ENCODE data around the gene LRIG1. TPM values are rescaled to one million over a fixed set of nuclear protein-coding genes. Genes with fewer than 3 reads are reported as not detected.
"Not testable (repeated sequence)": the region's sequence is repeated elsewhere in the genome, so short reads cannot be mapped to it uniquely, and the experiment has no call there.

LRIG1 gene
- total RNA-seq, 1 donor from 2014 or later: 64.1 TPM

DNA sequence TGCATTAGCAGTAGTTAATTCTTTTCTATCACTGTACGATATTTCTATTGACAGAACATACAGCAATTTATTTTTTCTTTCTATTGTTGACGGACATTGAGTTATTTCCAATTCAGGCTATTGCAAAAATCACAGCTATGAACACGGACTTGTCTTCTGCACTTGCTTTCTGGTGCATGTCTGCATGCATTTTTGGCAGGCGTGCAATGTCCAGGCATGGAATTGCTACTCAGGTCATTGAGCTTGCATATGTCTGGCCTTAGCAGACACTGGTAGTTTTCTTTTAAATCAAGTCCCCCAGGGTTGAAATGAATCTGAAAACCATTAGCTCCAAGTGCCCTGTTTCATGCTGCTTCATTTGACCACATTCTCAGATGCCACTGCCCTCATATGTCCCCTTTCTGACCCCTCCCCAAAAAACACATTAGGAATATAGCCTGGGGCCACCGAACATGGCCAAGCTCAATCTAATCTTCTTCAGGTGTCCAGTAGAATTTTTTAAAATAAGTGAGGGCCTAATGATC lies 72.8 kb downstream of the LRIG1 start:
- intact Hi-C loops (cut with micrococcal nuclease): no loop called here

DNA sequence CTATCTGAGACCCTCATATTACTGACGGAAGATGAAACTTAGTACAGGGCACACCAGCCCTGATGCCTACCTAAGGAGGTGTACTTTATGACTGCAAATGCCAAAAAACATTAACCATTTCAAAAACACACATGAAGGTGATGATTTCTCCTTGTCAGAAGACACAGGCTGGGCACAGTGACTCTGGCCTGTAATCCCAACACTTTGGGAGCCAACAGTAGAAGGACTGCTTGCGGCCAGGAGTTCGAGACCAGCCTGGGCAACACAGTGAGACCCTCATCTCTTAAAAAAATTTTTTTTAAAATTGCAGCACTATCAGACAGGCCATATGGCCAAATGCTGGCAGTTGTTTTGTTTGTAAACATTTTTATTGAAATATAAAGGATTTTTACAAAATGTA lies 73.5 kb downstream of the LRIG1 start:
- intact Hi-C loops (cut with micrococcal nuclease): no loop called here

DNA sequence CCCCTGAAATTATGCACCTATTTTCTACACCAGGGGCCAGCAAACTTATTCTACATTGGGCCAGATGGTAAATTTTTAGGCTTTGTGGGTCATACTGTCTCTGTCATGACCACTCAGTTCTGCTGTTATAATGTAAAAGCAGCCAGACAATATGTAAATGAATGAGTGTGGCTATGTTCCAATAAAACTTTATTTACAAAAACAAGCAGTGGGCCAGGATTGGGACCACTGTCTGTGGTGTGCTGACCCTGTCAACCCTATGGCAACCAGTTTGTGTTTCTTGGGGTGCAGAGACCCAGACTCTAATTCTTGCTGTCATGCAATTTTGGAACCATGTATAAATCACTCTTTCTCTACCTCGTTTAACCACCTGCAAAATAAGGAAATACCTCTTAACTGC lies 74.7 kb downstream of the LRIG1 start:
- intact Hi-C loops (cut with micrococcal nuclease): no loop called here

DNA sequence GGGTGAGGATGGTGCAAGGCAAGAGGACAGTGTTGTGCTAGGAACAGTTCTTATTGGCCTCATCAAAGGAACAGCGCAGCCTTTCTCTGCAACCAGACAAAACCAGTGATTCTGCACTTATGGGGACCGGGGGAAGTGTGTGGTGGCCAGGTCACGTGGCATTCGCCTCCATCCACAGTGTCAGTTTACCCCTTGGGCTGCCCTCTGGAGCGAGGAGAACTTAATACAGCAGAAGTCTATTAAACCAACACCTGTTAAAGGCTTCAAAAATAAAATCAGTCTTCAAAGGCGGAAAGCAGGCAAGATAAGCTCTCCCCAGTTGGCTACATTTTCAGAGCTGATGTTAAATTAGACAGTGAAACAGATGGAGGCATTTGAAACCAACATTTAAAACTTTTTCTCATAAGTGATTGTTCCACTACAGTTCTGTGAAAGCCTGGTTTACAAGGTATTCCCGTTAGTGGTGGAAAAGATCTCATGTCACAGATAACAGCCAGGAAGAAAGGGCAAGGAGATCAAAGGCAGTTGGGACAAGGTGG lies 75.2 kb downstream of the LRIG1 start:
- intact Hi-C loops (cut with micrococcal nuclease): no loop called here

DNA sequence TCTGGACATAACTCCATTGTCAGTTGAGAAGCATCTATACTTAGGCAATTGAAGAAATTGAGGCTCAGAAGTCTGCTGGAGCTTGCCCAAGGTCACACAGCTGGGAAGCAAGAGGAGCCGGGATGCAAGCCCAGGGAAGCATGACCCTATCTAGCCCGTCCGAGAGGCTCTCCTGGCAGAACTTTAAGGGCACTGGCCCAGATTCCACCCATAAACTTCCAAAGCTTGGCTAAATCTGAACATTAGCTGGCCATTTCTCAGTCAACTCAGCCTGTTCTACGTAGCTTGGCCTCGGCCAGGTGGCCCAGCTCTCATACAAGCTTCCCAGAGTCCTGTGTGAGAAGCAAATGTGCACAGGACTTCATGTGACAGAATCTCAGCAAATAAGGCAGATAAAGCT lies 75.8 kb downstream of the LRIG1 start:
- intact Hi-C loops (cut with micrococcal nuclease): no loop called here

DNA sequence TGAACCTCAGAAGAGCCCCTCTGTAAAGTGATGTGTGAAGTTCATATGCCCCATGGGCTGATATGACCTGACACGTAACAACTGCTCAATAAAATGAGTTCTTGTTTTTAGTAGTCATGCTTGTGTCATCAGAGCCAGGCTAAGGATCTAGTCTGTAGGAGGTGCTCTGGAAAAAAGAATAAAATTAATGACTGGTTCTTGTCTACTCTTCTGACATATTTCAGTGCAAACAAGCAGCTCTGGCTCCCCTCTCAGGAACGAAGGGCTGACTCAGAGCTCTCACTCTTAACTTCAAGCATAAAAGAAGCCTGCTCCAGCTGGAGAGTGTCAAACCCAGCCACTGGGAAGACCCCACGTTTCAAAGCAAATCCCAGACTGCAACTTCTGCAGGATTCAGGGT lies 77.0 kb downstream of the LRIG1 start:
- intact Hi-C loops (cut with micrococcal nuclease): no loop called here

DNA sequence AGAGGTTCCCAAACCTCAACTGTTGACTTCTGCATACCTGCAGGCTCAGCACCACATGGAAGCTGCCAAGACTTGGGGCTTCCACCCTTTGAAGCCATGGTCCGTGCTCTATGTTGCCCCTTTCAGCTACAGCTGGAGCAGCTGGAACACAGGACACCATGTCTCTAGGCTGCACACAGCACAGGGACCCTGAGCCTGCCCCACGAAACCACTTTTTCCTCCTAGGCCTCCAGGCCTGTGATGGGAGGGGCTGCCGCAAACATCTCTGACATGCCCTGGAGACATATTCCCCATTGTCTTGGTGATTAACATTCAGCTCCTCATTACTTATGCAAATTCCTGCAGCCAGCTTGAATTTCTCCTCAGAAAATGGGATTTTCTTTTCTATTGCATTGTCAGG lies 78.9 kb downstream of the LRIG1 start:
- intact Hi-C loops (cut with micrococcal nuclease): not testable (repeated sequence)

DNA sequence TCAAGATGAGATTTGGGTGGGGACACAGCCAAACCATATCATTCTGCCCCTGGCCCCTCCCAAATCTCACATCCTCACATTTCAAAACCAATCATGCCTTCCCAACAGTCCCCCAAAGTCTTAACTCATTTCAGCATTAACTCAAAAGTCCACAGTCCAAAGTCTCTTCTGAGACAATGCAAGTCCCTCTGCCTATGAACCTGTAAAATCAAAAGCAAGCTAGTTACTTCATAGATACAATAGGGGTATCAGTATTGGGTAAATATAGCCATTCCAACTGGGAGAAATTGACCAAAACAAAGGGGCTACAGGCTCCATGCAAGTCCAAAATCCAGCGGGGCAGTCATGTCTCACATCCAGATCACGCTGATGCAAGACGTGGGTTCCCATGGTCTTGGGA lies 79.7 kb downstream of the LRIG1 start:
- intact Hi-C loops (cut with micrococcal nuclease): not testable (repeated sequence)

DNA sequence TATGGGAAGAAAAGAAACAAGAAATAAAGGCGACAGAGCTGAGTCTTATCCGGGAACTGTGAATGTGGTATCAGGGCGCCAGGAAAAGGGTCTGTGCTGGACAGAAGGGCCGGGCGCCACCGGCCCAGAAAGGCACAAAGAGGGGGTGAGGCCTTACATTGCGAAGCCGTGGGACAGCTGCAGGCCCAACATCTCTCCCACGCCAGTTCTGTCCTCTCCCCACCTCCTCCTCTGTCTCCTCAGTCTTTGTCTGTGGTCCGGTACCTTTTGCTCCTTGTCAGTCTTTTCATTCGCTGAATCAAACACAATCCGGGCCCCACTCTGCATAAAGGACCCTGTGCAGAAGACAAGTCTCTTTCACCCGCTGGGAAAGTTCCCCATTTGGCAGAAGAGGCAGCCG lies 81.8 kb downstream of the LRIG1 start:
- intact Hi-C loops (cut with micrococcal nuclease): loop anchor here (5.0 kb wide), 1 partner anchor 218 kb away; no protein-coding TSS in a partner anchor

DNA sequence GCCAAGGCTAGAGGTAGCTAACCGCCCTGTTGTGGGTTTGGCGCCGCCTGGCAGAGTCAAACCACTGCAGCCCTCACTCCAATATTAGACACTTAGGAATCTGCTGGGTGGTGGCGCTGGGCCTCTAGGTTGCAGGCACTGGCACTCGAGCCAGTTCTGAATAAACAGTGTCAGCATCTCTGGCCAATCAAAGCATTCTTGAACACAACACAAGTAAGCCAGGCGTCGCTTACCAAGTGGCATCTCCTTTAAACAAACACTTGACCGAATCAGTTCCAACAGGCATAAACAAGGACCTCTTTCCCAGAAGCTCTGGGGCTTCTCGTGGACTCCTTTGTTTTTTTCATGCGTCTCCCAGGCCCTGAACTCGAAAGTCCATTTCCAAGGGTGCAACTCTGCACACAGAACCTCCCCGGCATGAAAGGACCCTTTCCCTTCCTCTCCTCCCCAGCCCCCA lies 82.3 kb downstream of the LRIG1 start:
- intact Hi-C loops (cut with micrococcal nuclease): loop anchor here (5.0 kb wide), 1 partner anchor 219 kb away; no protein-coding TSS in a partner anchor

DNA sequence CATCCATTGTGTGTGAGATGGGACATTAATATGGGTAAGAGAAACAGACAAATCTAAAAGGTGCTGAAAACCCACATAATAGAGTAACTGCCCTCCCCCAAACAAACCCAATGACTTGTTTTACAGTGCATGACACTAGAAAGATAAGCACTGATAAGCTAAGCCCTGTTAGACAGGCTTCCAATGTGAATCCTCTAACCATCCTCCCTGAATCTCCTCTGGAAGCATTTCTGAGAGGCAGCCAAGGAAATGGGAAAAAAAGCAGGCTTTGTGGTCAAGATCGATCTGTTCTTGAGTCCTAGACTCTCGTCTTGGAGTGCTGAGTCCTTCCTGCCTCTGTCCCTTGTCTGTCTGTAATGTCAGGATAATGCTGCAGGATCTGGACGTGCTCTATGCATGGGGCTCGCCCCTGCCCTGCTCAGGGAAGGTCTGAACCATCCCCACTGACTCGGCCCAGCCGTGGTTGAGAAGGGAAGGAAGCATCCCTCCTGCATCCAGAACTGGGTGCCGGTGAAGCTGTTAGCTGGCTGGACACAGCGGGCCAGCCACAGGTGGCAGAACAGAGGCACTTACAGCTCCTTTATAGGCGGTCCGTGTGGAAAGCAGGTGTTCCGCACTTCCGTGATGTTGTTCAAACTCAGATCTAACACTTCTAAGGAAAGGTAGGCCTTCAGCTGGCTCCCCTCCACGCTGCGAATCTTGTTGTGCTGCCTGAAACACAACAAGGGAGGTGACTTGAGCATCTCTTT lies 84.1 kb downstream of the LRIG1 start:
- intact Hi-C loops (cut with micrococcal nuclease): loop anchor here (5.0 kb wide), 1 partner anchor 221 kb away; no protein-coding TSS in a partner anchor

DNA sequence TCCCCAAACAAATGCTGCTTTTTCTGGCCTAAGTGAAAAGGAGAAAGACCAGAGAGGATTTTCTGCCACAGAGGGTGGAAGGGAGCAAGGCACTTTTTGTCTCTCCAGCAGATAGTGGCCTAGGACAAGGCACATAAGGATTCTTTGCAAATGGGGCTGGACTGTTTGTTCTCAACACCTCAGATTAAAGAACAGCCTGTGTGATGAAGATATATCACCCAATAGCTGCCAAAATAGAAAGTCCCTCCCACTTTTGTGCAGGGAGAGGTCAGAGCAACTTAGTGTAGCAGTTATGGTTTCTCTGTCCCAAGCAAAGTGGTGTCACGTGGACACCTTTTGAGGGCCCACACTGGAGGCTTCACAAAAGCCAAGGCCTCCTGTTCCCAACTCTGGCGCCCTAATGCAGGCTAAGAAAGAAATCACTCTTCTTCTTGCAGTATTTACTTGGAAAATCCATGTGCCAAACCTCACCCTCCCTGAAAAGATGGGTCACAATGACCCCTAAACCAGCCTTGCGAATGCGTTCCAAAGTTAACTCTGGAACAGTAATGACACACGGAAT lies 84.9 kb downstream of the LRIG1 start:
- intact Hi-C loops (cut with micrococcal nuclease): loop anchor here (5.0 kb wide), 1 partner anchor 221 kb away; no protein-coding TSS in a partner anchor

DNA sequence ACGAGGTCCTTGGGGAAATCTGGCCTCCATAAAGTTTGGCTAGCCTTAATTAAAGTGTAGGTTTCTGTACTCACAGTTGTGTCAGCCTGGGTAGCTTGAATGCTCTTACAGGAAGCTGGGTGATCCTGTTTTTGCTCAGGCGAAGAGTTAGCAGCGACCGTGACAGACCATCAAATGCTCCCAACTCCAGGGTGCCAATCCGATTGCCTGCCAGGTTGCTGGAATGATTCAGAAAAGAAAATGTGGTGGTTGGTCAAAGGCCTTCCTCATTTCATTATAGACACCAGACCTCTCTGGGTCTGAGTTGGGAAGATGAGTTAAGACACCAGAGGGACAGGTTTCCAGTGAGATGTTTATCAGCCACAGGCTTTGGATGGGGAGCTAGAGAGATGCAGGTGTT lies 86.0 kb downstream of the LRIG1 start:
- intact Hi-C loops (cut with micrococcal nuclease): loop anchor here (5.0 kb wide), 1 partner anchor 222 kb away; no protein-coding TSS in a partner anchor

DNA sequence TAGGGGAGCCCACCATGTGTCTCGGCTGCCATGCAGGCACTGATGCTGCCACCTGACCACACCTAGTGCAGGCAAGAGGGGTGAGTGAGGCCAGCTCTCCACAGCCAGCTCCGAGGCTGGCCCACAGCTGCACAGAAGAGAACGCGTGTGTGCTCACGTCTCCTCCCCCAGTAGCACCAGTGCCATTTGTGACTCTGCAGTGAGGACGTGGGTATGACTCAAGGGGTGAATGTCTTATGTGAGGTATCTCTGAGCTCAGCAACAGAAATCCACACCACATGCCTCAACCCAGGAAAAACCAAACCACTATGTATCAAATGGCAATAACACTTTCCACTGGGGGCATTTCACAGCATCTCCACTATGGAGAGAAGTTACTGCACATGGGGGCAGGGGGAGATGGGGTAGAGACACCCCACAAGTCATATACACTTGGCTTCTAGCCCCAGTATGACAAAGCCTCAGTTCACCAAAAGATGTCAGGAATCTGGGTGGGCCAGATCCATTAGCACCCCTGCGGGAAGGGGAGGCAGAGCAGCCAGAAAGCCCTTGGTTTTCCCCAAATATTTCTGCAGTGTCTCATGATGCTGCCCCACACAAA lies 87.6 kb downstream of the LRIG1 start:
- intact Hi-C loops (cut with micrococcal nuclease): no loop called here

DNA sequence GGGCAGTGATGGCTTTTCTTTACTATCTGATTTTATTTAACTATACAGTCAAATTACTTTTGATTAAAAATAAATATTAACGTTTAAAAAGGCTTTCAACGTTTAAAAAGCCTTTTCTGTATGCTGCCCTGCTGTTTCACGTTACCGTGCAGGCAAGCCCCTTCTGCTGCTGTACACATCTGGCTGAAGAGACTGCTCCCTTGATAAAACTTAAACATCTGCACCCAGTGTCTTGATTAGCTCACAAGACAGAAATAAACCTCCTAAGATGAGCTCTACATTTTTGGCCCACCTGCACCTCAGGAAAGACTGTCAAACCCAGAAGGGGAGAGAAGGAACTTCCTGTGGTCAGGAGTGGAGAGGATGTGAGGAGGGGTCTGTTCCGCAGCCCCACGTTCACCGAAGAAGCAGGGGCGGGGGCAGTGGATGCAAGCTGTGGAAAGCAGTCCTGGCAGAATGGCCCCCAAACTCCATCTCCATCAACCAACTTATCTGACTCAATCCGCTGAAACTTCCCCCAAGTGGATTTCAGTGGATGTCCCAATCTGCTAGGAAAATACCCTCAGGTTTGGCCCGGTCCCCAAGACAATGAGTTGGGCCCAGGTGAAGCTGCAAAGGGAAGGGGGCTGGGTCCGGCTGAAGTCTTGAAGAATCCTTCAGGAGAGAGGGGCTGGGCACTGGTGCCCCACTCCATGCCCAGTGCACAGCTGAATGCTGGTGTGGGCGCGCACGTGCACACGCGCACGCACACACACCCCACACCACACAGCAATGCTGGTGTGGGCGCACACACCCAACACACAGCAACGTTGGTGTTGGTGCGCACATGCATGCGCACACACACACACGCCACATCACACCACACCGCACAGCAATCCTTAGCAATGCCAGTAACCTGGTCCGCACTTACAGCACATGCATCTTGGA lies 88.6 kb downstream of the LRIG1 start:
- intact Hi-C loops (cut with micrococcal nuclease): no loop called here

DNA sequence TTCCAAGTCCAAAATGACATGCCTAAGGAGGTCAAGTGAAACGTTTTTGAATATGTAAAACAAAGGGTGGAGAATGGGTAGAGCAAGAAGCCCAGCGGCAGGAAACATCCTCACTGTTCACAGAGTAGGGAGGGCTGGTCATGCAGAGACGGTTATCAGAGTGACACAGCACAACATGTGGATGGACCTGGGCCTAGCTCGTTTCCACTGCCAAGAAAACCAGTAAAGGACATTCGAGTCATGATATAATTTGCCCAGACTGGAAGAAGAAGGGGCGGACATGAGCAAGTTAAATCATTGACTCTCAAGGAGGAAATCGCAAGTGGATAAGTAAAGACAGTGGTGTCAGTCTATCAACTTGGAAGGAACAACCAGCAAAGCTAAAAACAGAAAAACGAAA lies 89.3 kb downstream of the LRIG1 start:
- intact Hi-C loops (cut with micrococcal nuclease): no loop called here

DNA sequence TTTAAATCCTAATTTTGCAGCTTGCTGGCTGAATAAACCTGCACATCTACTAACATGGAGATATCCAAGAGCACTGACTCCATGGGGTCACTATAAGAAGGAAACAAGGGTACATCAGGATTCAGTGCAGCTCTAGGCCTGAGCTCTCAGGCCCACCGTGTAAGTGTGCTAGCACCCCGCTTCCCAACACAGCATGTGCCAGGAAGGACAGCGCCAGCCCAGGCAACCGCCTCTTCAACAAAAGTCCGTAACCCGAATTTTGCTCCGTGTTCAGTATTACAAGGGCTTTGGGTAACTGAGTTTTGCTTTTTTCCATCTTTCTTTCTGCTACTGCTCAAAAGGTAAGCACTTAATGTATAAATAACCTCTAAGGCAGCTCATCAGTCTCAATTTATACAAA lies 89.8 kb downstream of the LRIG1 start:
- intact Hi-C loops (cut with micrococcal nuclease): no loop called here

DNA sequence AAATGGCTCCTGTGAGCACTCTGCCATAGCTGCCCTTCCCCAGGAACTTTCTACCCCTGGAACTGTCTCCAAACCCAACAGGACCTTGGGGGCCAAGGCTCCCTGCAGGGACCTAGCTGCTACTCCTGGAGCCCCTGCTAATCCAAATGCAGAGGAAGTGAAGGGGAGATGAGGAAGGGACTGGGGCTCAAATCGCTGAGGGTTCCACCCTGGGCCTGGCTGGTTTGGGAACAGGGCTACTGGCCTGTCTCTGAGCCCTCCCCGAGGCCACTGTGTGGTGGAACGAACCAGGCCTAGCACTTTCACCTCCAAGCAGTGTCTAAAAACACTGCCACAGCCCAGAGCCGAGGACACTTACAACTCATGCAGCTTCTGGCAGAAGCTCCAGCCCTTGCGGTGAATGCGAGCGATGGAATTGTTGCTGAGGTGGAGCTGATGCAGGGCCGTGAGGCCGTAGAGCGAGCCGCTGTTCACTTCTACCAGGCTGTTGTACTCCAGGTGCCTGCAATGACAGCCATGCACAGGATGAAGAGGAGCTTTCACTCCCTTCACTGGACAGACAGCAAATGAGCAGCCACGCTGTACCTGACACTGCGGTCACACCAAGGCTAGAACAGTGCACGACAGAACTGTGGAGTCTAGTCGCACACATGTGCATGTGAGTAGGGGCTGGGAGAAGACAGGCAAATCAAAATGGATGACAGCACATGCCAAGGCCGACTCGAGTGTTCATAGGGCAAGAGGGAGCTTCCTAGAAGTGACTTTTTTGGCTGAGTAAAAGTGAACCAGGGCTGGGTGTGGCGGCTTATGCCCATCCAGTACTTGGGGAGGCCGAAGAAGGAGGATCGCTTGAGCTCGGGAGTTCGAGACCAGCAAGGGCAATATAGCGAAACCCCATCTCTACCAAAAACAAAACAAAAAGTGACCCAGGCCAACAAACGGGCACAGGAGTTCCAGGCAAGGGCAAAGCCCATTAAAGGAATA lies 90.8 kb downstream of the LRIG1 start:
- intact Hi-C loops (cut with micrococcal nuclease): no loop called here

DNA sequence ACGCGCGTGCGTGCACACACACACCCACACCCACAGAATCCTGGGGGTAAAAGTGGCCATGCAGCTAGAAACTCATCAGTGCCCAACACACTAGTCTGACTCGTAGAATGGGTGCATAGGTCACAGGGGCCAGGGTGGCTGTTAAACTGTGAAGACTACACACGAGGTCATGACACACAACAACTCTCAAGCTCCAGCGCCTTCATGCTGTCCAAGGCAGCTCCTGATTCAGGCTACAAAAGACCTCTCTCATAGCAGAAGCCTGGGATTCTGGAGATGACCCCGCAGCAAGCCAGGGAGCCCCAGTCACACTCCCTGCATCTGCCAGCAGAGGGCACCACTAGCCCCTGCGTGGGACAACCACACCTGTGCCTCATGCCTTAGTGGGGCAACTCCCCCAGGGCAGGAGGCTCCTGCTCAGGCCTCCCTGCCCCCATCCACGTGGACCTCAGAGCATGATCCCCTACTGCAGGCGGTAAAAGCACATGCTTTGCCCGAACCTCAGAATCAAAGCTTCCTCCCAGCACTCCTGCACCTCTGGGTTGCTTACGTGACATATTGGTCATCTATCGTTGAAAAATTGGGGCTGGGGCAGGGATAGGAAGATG lies 93.1 kb downstream of the LRIG1 start:
- intact Hi-C loops (cut with micrococcal nuclease): loop anchor here (1.0 kb wide), 4 partner anchors 65 to 409 kb away; partner anchors contain the start of gene LRIG1
